Heart left ventricle (tissue), 16 donors: ENCODE measurements around the gene GNB3. TPM values are rescaled to one million over a fixed set of nuclear protein-coding genes. Genes with fewer than 3 reads are reported as not detected.

ENCODE experiments used
- ATAC-seq, 4 donors: fragments of 200-7000 bp; cut with Tn5 transposase; one replicate each; pipeline ENCODE4 v1.9.1; 2020 to 2022; ENCODE audit warnings: moderate library complexity in 4 of 4, mild to moderate bottlenecking in 3 of 4, moderate number of reproducible peaks in 1 of 4
- DNase-seq, 5 donors: peaks; one replicate each; pipeline ENCODE4 v3.0.0-alpha.2; 2020
- H3K27ac ChIP-seq, 12 donors: fragments of 200-600 bp; sonication (generic) in 4 of 12; one replicate each; pipeline versions ENCODE4 v1.5.0 to v1.8.0; 2016 to 2022; ENCODE audit warnings: mild to moderate bottlenecking in 2 of 12
- H3K27me3 ChIP-seq, 9 donors: fragments of 200-600 bp; sonication (generic) in 2 of 9; one replicate each; pipeline versions ENCODE4 v1.5.1 to v1.8.0; 2016 to 2022; ENCODE audit warnings: mild to moderate bottlenecking in 3 of 9
- H3K36me3 ChIP-seq, 9 donors: fragments of 200-600 bp; sonication (generic) in 2 of 9; one replicate each; pipeline versions ENCODE4 v1.5.0 to v1.8.0; 2018 to 2022; ENCODE audit warnings: mild to moderate bottlenecking in 2 of 9
- H3K4me1 ChIP-seq, 12 donors: fragments of 200-600 bp; sonication (generic) in 4 of 12; one replicate each; pipeline versions ENCODE4 v1.5.0 to v1.8.0; 2016 to 2022; ENCODE audit warnings: mild to moderate bottlenecking in 3 of 12
- H3K4me3 ChIP-seq, 12 donors: fragments of 200-600 bp; sonication (generic) in 4 of 12; one replicate each; pipeline versions ENCODE4 v1.5.0 to v1.8.0; 2017 to 2022; ENCODE audit warnings: mild to moderate bottlenecking in 9 of 12, moderate library complexity in 4 of 12
- H3K9me3 ChIP-seq, 12 donors: fragments of 200-600 bp; sonication (generic) in 4 of 12; one replicate each; pipeline versions ENCODE4 v1.5.0 to v1.8.0; 2016 to 2022; ENCODE audit warnings: mild to moderate bottlenecking in 1 of 12
- CTCF ChIP-seq, 12 donors: fragments of 200-600 bp; sonication (generic) in 4 of 12; IDR thresholded peaks; one replicate each; pipeline versions ENCODE4 v1.5.0 to v1.8.0; 2018 to 2022; ENCODE audit warnings: antibody characterized with exemption in 12 of 12, mild to moderate bottlenecking in 5 of 12
- POLR2A ChIP-seq, 2 donors: fragments of 450-650 bp; IDR thresholded peaks; one replicate each; pipeline ENCODE4 v1.6.1; 2017; ENCODE audit warnings: antibody characterized with exemption in 2 of 2, mild to moderate bottlenecking in 2 of 2, moderate library complexity in 2 of 2
- WGBS, 4 donors: extraction: QIAGEN DNeasy Blood & Tissue Kit in 2 of 4; methylation state at CpG; one replicate each; pipeline versions ENCODE4 v1.1.5 to v1.1.7; 2013 to 2018; 5-methylcytosine and 5-hydroxymethylcytosine counted together
- intact Hi-C, 10 donors: fragments of 100-400 bp; cut with DNase I; formaldehyde crosslinking; loops; one replicate each; pipeline versions ENCODE4 v1.11.1 to v1.14.2; 2022
- polyA plus RNA-seq, 2 donors: library from polyadenylated mRNA; stranded (reverse); fragments of 200-250 nt; gene quantifications; one replicate each; pipeline ENCODE4 v1.2.3, GENCODE V29; 2013
- total RNA-seq, 9 donors: library from RNA; depleted of rRNA in 2 of 9; stranded (reverse); fragments of >200 nt in 2 of 9; fragmentation: NEBNext Ultra II Directional in 3 of 9; extraction: Animal tissue kit (Norgen Biotek cat#: 25700) in 3 of 9; gene quantifications; one replicate each; pipeline versions ENCODE4 v1.1.0 to v1.2.4, GENCODE V29; 2016 to 2023
- donor health status: ischemic (EF 13 %, LVEDD 7.1; RV severe dilation, severe dysfunction).
- donor health status: healthy with polysubstance abuse.
- donor health status: DM: no; HTN: yes; CAD: no.
- donor health status: DM: no; HTN: no; CAD: no.
- donor health status: ischemic (EF 25% LVEDD 6.9; RV normal size, moderate dysfunction).
- donor health status: ischemic (EF 25% LVEDD 5.7; RV mildly dilated, moderate dysfunction).
- donor health status: healthy.
- donor health status: DM: yes; HTN: yes; CAD: no.
- donor health status: ischemic (EF 35%, LVEDD 5.7; RV mildly dilated, moderate dysfunction).
- donor health status: nonischemic (EF 11% LVEDD 7.7; RV severe dilation, severe dysfunction).
- donor health status: DM: yes; HTN: yes; CAD: no.
- donor health status: PGD.
- donor health status: ischemic (EF 29% LVEDD 5.4; RV normal size, mild dysfunction).
- donor health status: nonischemic (EF 23%, LVEDD 6.1; RV moderate dilation, normal function).

The GNB3 gene
- total and polyA plus RNA-seq, 11 donors: 0.64 to 12.4 (median 6.2) TPM

- no peak overlapping the region for H3K4me3 ChIP-seq
- intact Hi-C loops: no loop called here
- TF ChIP-seq CTCF (IDR thresholded peaks at IDR 0.05) (no peak), POLR2A (IDR thresholded peaks at IDR 0.05) (no peak)
- peaks cover 0 to 4% (median 0%) of the 10 kb centered on the region in 9 donors for H3K27me3 ChIP-seq
- ATAC-seq (no peak), DNase-seq (no peak)
- no peaks in the 10 kb centered on the region for H3K9me3 ChIP-seq
- H3K4me1 ChIP-seq: peaks cover 0 to 20% (median 0%) of the 10 kb centered on the region in 12 donors
- 67 to 71% (median 69%) methylated on average over 2 of the region's 2 CpGs for WGBS, 4 donors
- H3K27ac ChIP-seq: no peak overlapping the region
- peaks cover 0 to 30% (median 0%) of the 10 kb centered on the region in 9 donors for H3K36me3 ChIP-seq
Observed at GRCh38 chr12:6795088-6795487, 45.6 kb upstream of the GNB3 start.

GRCh38 chr12:6796576-6796975 is 44.1 kb upstream of the GNB3 start:
- no peaks in the 10 kb centered on the region for H3K9me3 ChIP-seq
- intact Hi-C loops: no loop called here
- peaks cover 0 to 38% (median 0%) of the 10 kb centered on the region in 9 donors for H3K36me3 ChIP-seq
- no peak overlapping the region for H3K27ac ChIP-seq
- peaks cover 0 to 16% (median 0%) of the 10 kb centered on the region in 12 donors for H3K4me1 ChIP-seq
- H3K27me3 ChIP-seq: peaks cover 0 to 4% (median 0%) of the 10 kb centered on the region in 9 donors
- TF ChIP-seq CTCF (IDR thresholded peaks at IDR 0.05) (no peak), POLR2A (IDR thresholded peaks at IDR 0.05) (no peak)
- H3K4me3 ChIP-seq: no peak overlapping the region
- no peak for ATAC-seq
- WGBS, 4 donors: 91 to 93% (median 93%) methylated on average over 4 of the region's 4 CpGs
- no peak for DNase-seq

GRCh38 chr12:6799147-6799546 is 41.6 kb upstream of the GNB3 start:
- intact Hi-C loops: no loop called here
- TF ChIP-seq CTCF (IDR thresholded peaks at IDR 0.05): no peak
- no peak for TF ChIP-seq POLR2A (IDR thresholded peaks at IDR 0.05)
- Histone ChIP-seq H3K27me3 (peaks cover 0 to under 1% (median 0%) of the 10 kb centered on the region in 9 donors), H3K9me3 (no peaks in the 10 kb centered on the region), H3K4me1 (no peaks in the 10 kb centered on the region), H3K27ac (no peak overlapping the region), H3K36me3 (peaks cover 0 to 50% (median 0%) of the 10 kb centered on the region in 9 donors), H3K4me3 (no peak overlapping the region)
- DNase-seq (no peak), ATAC-seq (no peak)
- WGBS, 4 donors: 85 to 93% (median 89%) methylated on average over 5 of the region's 5 CpGs

- Histone ChIP-seq H3K4me1 (peaks cover 0 to 5% (median 0%) of the 10 kb centered on the region in 12 donors), H3K9me3 (no peaks in the 10 kb centered on the region), H3K27ac (no peak overlapping the region), H3K27me3 (no peaks in the 10 kb centered on the region), H3K36me3 (peaks cover 0 to 21% (median 0%) of the 10 kb centered on the region in 9 donors), H3K4me3 (no peak overlapping the region)
- no peak for DNase-seq
- no peak for ATAC-seq
- no peak for TF ChIP-seq POLR2A (IDR thresholded peaks at IDR 0.05)
- TF ChIP-seq CTCF (IDR thresholded peaks at IDR 0.05): no peak
- intact Hi-C loops: no loop called here
- WGBS, 4 donors: 71 to 88% (median 85%) methylated on average over 1 of the region's 1 CpG
Observed at GRCh38 chr12:6807170-6807569, 33.6 kb upstream of the GNB3 start.
